Epidermal melanocyte (primary cell): ENCODE results near the gene C1orf21.

Experiments used
- DNase-seq: peaks from one replicate; pipeline ENCODE4 v3.0.0; 2011; ENCODE audit warnings: low spot score; ENCODE audit not compliant: insufficient read length

C1orf21 gene

GRCh38 chr1:184445997-184446396 is 59.2 kb downstream of the C1orf21 start:
- no peak for DNase-seq

- DNase-seq: no peak
Measured at GRCh38 chr1:184447651-184448185, 60.9 kb downstream of the C1orf21 start.

GRCh38 chr1:184449916-184450315 is 63.1 kb downstream of the C1orf21 start:
- no peak for DNase-seq

GRCh38 chr1:184455786-184456185 is 69.0 kb downstream of the C1orf21 start:
- DNase-seq: no peak

- no peak for DNase-seq
Measured at GRCh38 chr1:184456189-184456588, 69.4 kb downstream of the C1orf21 start.

GRCh38 chr1:184457500-184457899 is 70.7 kb downstream of the C1orf21 start:
- DNase-seq: no peak

GRCh38 chr1:184461321-184461720 is 74.5 kb downstream of the C1orf21 start:
- no peak for DNase-seq

GRCh38 chr1:184462155-184462554 is 75.3 kb downstream of the C1orf21 start:
- DNase-seq: no peak

- DNase-seq: no peak
Measured at GRCh38 chr1:184462990-184463389, 76.2 kb downstream of the C1orf21 start.

GRCh38 chr1:184463680-184464079 is 76.9 kb downstream of the C1orf21 start:
- no peak for DNase-seq

GRCh38 chr1:184464757-184465156 is 77.9 kb downstream of the C1orf21 start:
- no peak for DNase-seq

- no peak for DNase-seq
Measured at GRCh38 chr1:184465489-184466146, 78.8 kb downstream of the C1orf21 start.

GRCh38 chr1:184467295-184467694 is 80.5 kb downstream of the C1orf21 start:
- DNase-seq: no peak

GRCh38 chr1:184469396-184469795 is 82.6 kb downstream of the C1orf21 start:
- no peak for DNase-seq

- DNase-seq: no peak
Measured at GRCh38 chr1:184471686-184472085, 84.9 kb downstream of the C1orf21 start.

GRCh38 chr1:184472136-184472535 is 85.3 kb downstream of the C1orf21 start:
- DNase-seq: no peak

GRCh38 chr1:184473176-184473966 is 86.5 kb downstream of the C1orf21 start:
- no peak for DNase-seq

- no peak for DNase-seq
Measured at GRCh38 chr1:184476187-184476586, 89.4 kb downstream of the C1orf21 start.

- no peak for DNase-seq
Measured at GRCh38 chr1:184479435-184480167, 92.8 kb downstream of the C1orf21 start.

GRCh38 chr1:184480736-184481135 is 93.9 kb downstream of the C1orf21 start:
- no peak for DNase-seq

- no peak for DNase-seq
Measured at GRCh38 chr1:184482136-184482535, 95.3 kb downstream of the C1orf21 start.

GRCh38 chr1:184483101-184483683 is 96.4 kb downstream of the C1orf21 start:
- no peak for DNase-seq
